Adrenal gland (tissue), 12 donors: Measurements from ENCODE around the gene ASB6. TPM values are rescaled to one million over a fixed set of nuclear protein-coding genes. Genes with fewer than 3 reads are reported as not detected.
A peak's percentile ranks its signal among the peaks of the same experiment; 100 is the strongest.
"Not testable (repeated sequence)": the region's sequence is repeated elsewhere in the genome, so short reads cannot be mapped to it uniquely, and the experiment has no call there.

Experiments used
- DNase-seq, 7 donors: peaks; one replicate each; pipeline ENCODE4 v3.0.0-alpha.2; 2019 to 2020
- H3K27ac ChIP-seq, 5 donors: fragments of 200-600 bp; sonication (generic) in 4 of 5; 1 replicate in 3 of 5; 2 replicates in 2 of 5; pipeline versions ENCODE4 v1.5.1 to v1.8.0; 2016 to 2020; ENCODE audit warnings: mild to moderate bottlenecking in 1 of 5
- H3K27me3 ChIP-seq: fragments of 200-600 bp; 2 replicates; pipeline ENCODE4 v1.8.0; 2021
- H3K36me3 ChIP-seq, 2 donors: fragments of 200-600 bp; replicated peaks in 1 of 2; 1 replicate in 1 of 2; 2 replicates in 1 of 2; pipeline versions ENCODE4 v1.5.1 to v1.8.0; 2018 to 2022
- H3K4me1 ChIP-seq, 2 donors: fragments of 200-600 bp; replicated peaks in 1 of 2; 1 replicate in 1 of 2; 2 replicates in 1 of 2; pipeline versions ENCODE4 v1.5.1 to v1.8.0; 2018 to 2021
- H3K4me3 ChIP-seq, 4 donors: fragments of 200-600 bp; sonication (generic) in 3 of 4; one replicate each; pipeline ENCODE4 v1.5.1; 2016 to 2018
- H3K9me3 ChIP-seq, 3 donors: fragments of 200-600 bp; sonication (generic) in 1 of 3; replicated peaks in 1 of 3; 1 replicate in 2 of 3; 2 replicates in 1 of 3; pipeline versions ENCODE4 v1.5.1 to v1.8.0; 2016 to 2021
- CTCF ChIP-seq, 6 experiments: fragments of 450-650 bp in 4 of 6; fragments of 200-600 bp in 2 of 6; sonication (generic) in 1 of 6; IDR thresholded peaks; 1 replicate in 5 of 6; 2 replicates in 1 of 6; pipeline versions ENCODE4 v1.5.1 to v1.8.0; 2016 to 2021; ENCODE audit warnings: antibody characterized with exemption in 6 of 6, mild to moderate bottlenecking in 2 of 6, moderate library complexity in 1 of 6
- POLR2A ChIP-seq, 2 donors: fragments of 450-650 bp; IDR thresholded peaks; one replicate each; pipeline ENCODE4 v1.6.1; 2017; ENCODE audit warnings: antibody characterized with exemption in 2 of 2, mild to moderate bottlenecking in 2 of 2, moderate library complexity in 1 of 2
- WGBS, 4 donors: extraction: QIAGEN DNeasy Blood & Tissue Kit in 2 of 4; methylation state at CpG; one replicate each; pipeline versions ENCODE4 v1.1.5 to v1.1.7; 2013 to 2017; 5-methylcytosine and 5-hydroxymethylcytosine counted together
- intact Hi-C, 2 donors: fragments of 100-400 bp; cut with DNase I; formaldehyde crosslinking; loops; one replicate each; pipeline versions ENCODE4 v1.14.1 to v1.15.0; 2022 to 2023
- polyA plus RNA-seq, 3 donors: library from polyadenylated mRNA; stranded (reverse); fragments of 200-250 nt in 2 of 3; fragments of 350-450 nt in 1 of 3; fragmentation: Illumina TruSeq in 1 of 3; extraction: RNeasy Lipid Tissue Mini Kit (QIAGEN cat#74804) in 1 of 3; gene quantifications; one replicate each; pipeline ENCODE4 v1.2.3, GENCODE V29; 2013 to 2014
- total RNA-seq, 9 donors: library from RNA; depleted of rRNA in 4 of 9; stranded (reverse); fragments of >200 nt in 4 of 9; fragments of 120-200 nt in 1 of 9; fragmentation: NEBNext Ultra II Directional in 1 of 9; extraction: Animal tissue kit (Norgen Biotek cat#: 25700) in 1 of 9; gene quantifications; one replicate each; pipeline versions ENCODE4 v1.1.0 to v1.2.4, GENCODE V29; 2013 to 2023
- donor health status: healthy with polysubstance abuse.
- donor health status: Bipolar disorder and iron deficiency.
- donor health status: DM: yes; HTN: yes; CAD: no.
- donor health status: DM: no; HTN: no; CAD: no.
- donor health status: DM: no; HTN: no; CAD: no.
- donor health status: DM: yes; HTN: yes; CAD: no.

Gene ASB6
- total and polyA plus RNA-seq, 12 donors, result 10.0 to 34.2 (median 26.8) TPM

DNA sequence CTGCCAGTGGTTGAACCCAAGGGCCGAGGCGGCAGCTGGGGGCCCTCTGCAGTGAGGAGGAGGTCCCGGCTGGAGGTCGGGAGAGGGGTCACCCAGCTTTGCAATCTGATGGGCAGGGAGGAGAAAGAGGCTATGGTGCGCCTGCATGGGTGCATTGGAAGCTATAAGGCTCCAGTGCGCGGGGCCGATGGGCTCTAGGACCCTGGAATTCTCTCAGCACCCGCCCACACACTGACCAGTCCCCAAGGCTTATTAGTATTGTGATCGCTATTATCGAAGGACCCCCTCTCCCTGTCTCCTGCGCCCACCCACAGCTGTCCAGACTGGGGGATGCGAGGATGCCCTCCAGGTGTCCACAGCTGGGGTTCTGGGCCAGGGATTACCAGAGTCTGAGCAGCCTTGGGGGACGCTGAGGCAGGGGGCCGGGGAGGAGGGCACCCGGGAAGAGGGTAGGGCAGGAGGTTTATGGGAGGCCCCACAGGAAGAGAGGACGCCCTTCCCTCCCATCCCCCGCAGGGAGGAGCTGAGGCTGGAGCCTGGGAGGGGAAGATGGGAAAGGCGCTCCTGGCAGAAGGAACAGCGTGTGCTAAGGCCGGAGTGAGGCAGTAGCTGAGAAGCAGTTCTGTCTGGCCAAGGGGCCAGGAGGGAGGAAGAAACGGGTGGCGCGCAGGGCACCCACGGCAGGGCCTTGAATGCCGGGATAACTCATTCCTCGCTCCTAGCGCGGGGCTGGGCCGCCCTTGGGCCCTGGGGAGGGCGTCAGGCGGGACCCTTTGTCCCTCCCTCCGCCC, 45.2 kb downstream of the ASB6 start:
- Histone ChIP-seq H3K4me3 (peak overlapping the region in 2 of 4 donors; percentile 29 to 51), H3K9me3 (no peaks in the 10 kb centered on the region), H3K4me1 (peaks cover 17 to 18% of the 10 kb centered on the region in 2 donors), H3K27me3 (no peaks in the 10 kb centered on the region), H3K27ac (peak overlapping the region in 4 of 5 donors; percentile 4 to 94 (median 86)), H3K36me3 (no peaks in the 10 kb centered on the region)
- peak in 5 of 7 donors; percentile 52 to 76 (median 69) for DNase-seq
- intact Hi-C loops, result no loop called here
- 2 to 40% (median 27%) methylated on average over 9 to 33 of the region's 33 CpGs for WGBS, 4 donors
- no peak for TF ChIP-seq CTCF (IDR thresholded peaks at IDR 0.05)
- TF ChIP-seq POLR2A (IDR thresholded peaks at IDR 0.05), result peak in 1 of 2 donors; percentile 33

DNA sequence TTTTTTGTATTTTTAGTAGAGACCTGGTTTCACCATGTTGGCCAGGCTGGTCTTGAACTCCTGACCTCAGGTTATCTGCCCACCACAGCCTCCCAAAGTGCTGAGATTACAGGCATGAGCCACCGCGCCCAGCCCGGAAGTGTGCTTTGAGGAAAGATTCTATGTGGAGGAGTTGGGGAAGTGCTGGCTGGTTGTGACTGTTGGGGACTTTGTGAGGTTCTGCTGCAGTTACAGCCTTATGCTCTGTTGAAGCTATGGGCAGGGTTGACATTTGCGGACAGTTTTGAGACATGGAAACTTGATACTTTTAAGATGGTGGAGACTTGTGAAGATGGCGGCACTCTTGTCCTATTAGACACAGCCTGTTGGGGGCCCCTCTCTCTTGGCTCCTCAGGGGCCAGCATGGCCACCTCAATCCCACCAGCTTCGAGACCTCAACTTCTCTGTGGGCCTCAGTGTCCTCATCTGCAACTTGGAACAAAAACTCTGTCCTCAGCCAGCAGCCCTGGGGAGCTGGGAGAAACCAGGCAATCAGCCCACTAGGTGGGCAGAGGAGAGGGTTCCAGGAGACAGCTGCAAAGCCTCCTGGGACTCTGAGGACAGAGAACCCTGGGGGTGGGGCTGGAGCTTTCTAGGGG, 45.9 kb downstream of the ASB6 start:
- no peak for DNase-seq
- WGBS, 4 donors, result 76 to 83% (median 80%) methylated on average over 6 of the region's 6 CpGs
- H3K36me3 ChIP-seq, result no peaks in the 10 kb centered on the region
- no peaks in the 10 kb centered on the region for H3K9me3 ChIP-seq
- no peaks in the 10 kb centered on the region for H3K27me3 ChIP-seq
- intact Hi-C loops, result no loop called here
- H3K4me3 ChIP-seq, result no peak overlapping the region
- H3K27ac ChIP-seq, result peak overlapping the region in 3 of 5 donors; percentile 81 to 94 (median 91)
- H3K4me1 ChIP-seq, result peaks cover 17 to 18% of the 10 kb centered on the region in 2 donors
- TF ChIP-seq CTCF (IDR thresholded peaks at IDR 0.05) (no peak), POLR2A (IDR thresholded peaks at IDR 0.05) (no peak)

GRCh38 chr9:129595311-129595741, 46.6 kb downstream of the ASB6 start:
- no peaks in the 10 kb centered on the region for H3K27me3 ChIP-seq
- DNase-seq, result no peak
- TF ChIP-seq POLR2A (IDR thresholded peaks at IDR 0.05) (no peak), CTCF (IDR thresholded peaks at IDR 0.05) (no peak)
- no peaks in the 10 kb centered on the region for H3K36me3 ChIP-seq
- H3K4me3 ChIP-seq, result no peak overlapping the region
- peak overlapping the region in 1 of 5 donors; percentile 18 for H3K27ac ChIP-seq
- intact Hi-C loops, result no loop called here
- 56 to 69% (median 66%) methylated on average over 5 of the region's 5 CpGs for WGBS, 4 donors
- H3K9me3 ChIP-seq, result no peaks in the 10 kb centered on the region
- peaks cover 17 to 18% of the 10 kb centered on the region in 2 donors for H3K4me1 ChIP-seq

GRCh38 chr9:129594632-129595031, 47.3 kb downstream of the ASB6 start:
- intact Hi-C loops, result no loop called here
- no peak overlapping the region for H3K4me3 ChIP-seq
- H3K36me3 ChIP-seq, result no peaks in the 10 kb centered on the region
- peaks cover 17 to 18% of the 10 kb centered on the region in 2 donors for H3K4me1 ChIP-seq
- no peaks in the 10 kb centered on the region for H3K27me3 ChIP-seq
- TF ChIP-seq CTCF (IDR thresholded peaks at IDR 0.05) (no peak), POLR2A (IDR thresholded peaks at IDR 0.05) (no peak)
- no peak overlapping the region for H3K27ac ChIP-seq
- no peak for DNase-seq
- H3K9me3 ChIP-seq, result no peaks in the 10 kb centered on the region
- 43 to 53% (median 49%) methylated on average over 7 of the region's 7 CpGs for WGBS, 4 donors

GRCh38 chr9:129592790-129593189, 49.2 kb downstream of the ASB6 start:
- H3K9me3 ChIP-seq, DNase-seq, H3K36me3 ChIP-seq, H3K27me3 ChIP-seq, intact Hi-C loops, H3K27ac ChIP-seq, H3K4me3 ChIP-seq: not testable (repeated sequence)
- WGBS, 4 donors, result 88 to 94% (median 90%) methylated on average over 10 of the region's 10 CpGs
- H3K4me1 ChIP-seq, result peaks cover 14% of the 10 kb centered on the region in 2 donors
